Endodermal cell (in vitro differentiated cells): ENCODE data around the gene PRR18. TPM values are rescaled to one million over a fixed set of nuclear protein-coding genes. Genes with fewer than 3 reads are reported as not detected.

Source experiments
- DNase-seq: peaks from one replicate; pipeline ENCODE4 v3.0.0-alpha.2; 2017
- H3K27ac ChIP-seq: 2 replicates; pipeline ENCODE4 v1.5.1; 2013; ENCODE audit warnings: mild to moderate bottlenecking, low read depth, low read length, moderate library complexity
- H3K27me3 ChIP-seq: 2 replicates; pipeline ENCODE4 v1.6.1; 2013; ENCODE audit warnings: mild to moderate bottlenecking, low read length, moderate library complexity; ENCODE audit not compliant: insufficient read depth, control insufficient read depth, poor library complexity, severe bottlenecking
- H3K36me3 ChIP-seq: 2 replicates; pipeline ENCODE4 v1.7.0; 2013; ENCODE audit warnings: mild to moderate bottlenecking, low read length, moderate library complexity; ENCODE audit not compliant: control insufficient read depth, insufficient read depth
- H3K4me1 ChIP-seq: one replicate; pipeline ENCODE4 v1.7.0; 2013; ENCODE audit warnings: low read length; ENCODE audit not compliant: control insufficient read depth, insufficient read depth
- H3K4me3 ChIP-seq: 2 replicates; pipeline ENCODE4 v1.5.1; 2013; ENCODE audit warnings: mild to moderate bottlenecking, low read length, moderate library complexity
- H3K9ac ChIP-seq: 2 replicates; pipeline ENCODE4 v1.6.1; 2013; ENCODE audit warnings: mild to moderate bottlenecking, low read length, moderate library complexity; ENCODE audit not compliant: poor library complexity, severe bottlenecking; ENCODE audit errors: extremely low read depth
- H3K9me3 ChIP-seq: 2 replicates; pipeline ENCODE4 v1.6.1; 2013; ENCODE audit warnings: mild to moderate bottlenecking, low read length, moderate library complexity; ENCODE audit not compliant: control insufficient read depth
- H3K27ac Mint-ChIP-seq: 2 replicates; pipeline ENCODE4 v1.8.0; 2020; ENCODE audit warnings: mixed read lengths
- H3K27me3 Mint-ChIP-seq: 2 replicates; pipeline ENCODE4 v1.8.0; 2021; ENCODE audit warnings: mild to moderate bottlenecking, mixed read lengths; ENCODE audit not compliant: insufficient read depth
- H3K36me3 Mint-ChIP-seq: 2 replicates; pipeline ENCODE4 v1.8.0; 2020; ENCODE audit warnings: low read depth, mixed read lengths
- H3K4me1 Mint-ChIP-seq: 2 replicates; pipeline ENCODE4 v1.8.0; 2020; ENCODE audit warnings: mixed read lengths
- H3K4me3 Mint-ChIP-seq: 2 replicates; pipeline ENCODE4 v1.8.0; 2020; ENCODE audit warnings: mild to moderate bottlenecking, moderate library complexity, mixed read lengths
- H3K9me3 Mint-ChIP-seq: 2 replicates; pipeline ENCODE4 v1.8.0; 2020; ENCODE audit warnings: mild to moderate bottlenecking, mixed read lengths
- CTCF ChIP-seq: fragments of 200-600 bp; sonication (generic); conservative IDR thresholded peaks from 2 replicates; pipeline ENCODE4 v1.5.0; 2021; ENCODE audit warnings: antibody characterized with exemption, mild to moderate bottlenecking
- WGBS, 2 experiments: methylation state at CpG; one replicate each; pipeline versions ENCODE4 v1.1.5 to v1.1.7; 2013; ENCODE audit warnings: missing lambda C conversion rate in 2 of 2, mixed read lengths in 1 of 2; ENCODE audit not compliant: insufficient coverage in 1 of 2, insufficient read length in 1 of 2; 5-methylcytosine and 5-hydroxymethylcytosine counted together
- total RNA-seq, 2 donors: library from RNA; stranded (reverse); fragmentation: NEBNext Ultra II Directional in 1 of 2; extraction: Animal tissue kit (Norgen Biotek cat#: 25700) in 1 of 2; gene quantifications; 2 replicates in 1 of 2; 3 replicates in 1 of 2; pipeline ENCODE4 v1.2.1, GENCODE V29; 2021

The PRR18 gene
- total RNA-seq, 2 donors from 2014 or later: 0.09 to 0.42 TPM

GRCh38 chr6:166317261-166318212, 9.3 kb upstream of the PRR18 start:
- Mint-ChIP-seq H3K4me3 (no peak overlapping the region), H3K36me3 (peaks cover 16% of the 10 kb centered on the region), H3K4me1 (peaks cover 23% of the 10 kb centered on the region), H3K27me3 (peaks cover 1% of the 10 kb centered on the region), H3K27ac (no peak overlapping the region), H3K9me3 (no peaks in the 10 kb centered on the region)
- no peak for TF ChIP-seq CTCF
- H3K4me1 ChIP-seq: peaks cover 4% of the 10 kb centered on the region
- H3K36me3 ChIP-seq: peaks cover 26% of the 10 kb centered on the region
- WGBS, 2 experiments: 92 to 93% methylated on average over 17 to 19 of the region's 19 CpGs
- H3K27me3 ChIP-seq: no peaks in the 10 kb centered on the region
- H3K9me3 ChIP-seq: no peaks in the 10 kb centered on the region
- H3K27ac ChIP-seq: no peak overlapping the region
- H3K4me3 ChIP-seq: no peak overlapping the region
- DNase-seq: peak; percentile 45
- H3K9ac ChIP-seq: no peak overlapping the region

GRCh38 chr6:166315436-166315835, 7.2 kb upstream of the PRR18 start:
- Mint-ChIP-seq H3K4me1 (peaks cover 23% of the 10 kb centered on the region), H3K36me3 (peaks cover 5% of the 10 kb centered on the region), H3K27ac (no peak overlapping the region), H3K9me3 (no peaks in the 10 kb centered on the region), H3K4me3 (no peak overlapping the region), H3K27me3 (peaks cover 10% of the 10 kb centered on the region)
- no peak overlapping the region for H3K27ac ChIP-seq
- H3K36me3 ChIP-seq: peaks cover 8% of the 10 kb centered on the region
- H3K27me3 ChIP-seq: peaks cover 2% of the 10 kb centered on the region
- WGBS, 2 experiments: 90 to 99% methylated on average over 7 to 11 of the region's 11 CpGs
- H3K9me3 ChIP-seq: no peaks in the 10 kb centered on the region
- H3K4me3 ChIP-seq: no peak overlapping the region
- H3K4me1 ChIP-seq: peaks cover 4% of the 10 kb centered on the region
- DNase-seq: no peak
- no peak overlapping the region for H3K9ac ChIP-seq
- no peak for TF ChIP-seq CTCF

- Histone ChIP-seq H3K27ac (no peak overlapping the region), H3K9ac (no peak overlapping the region), H3K4me3 (no peak overlapping the region), H3K9me3 (no peaks in the 10 kb centered on the region), H3K4me1 (peaks cover 4% of the 10 kb centered on the region), H3K27me3 (peaks cover 12% of the 10 kb centered on the region), H3K36me3 (no peaks in the 10 kb centered on the region)
- Mint-ChIP-seq H3K9me3 (no peaks in the 10 kb centered on the region), H3K27me3 (peaks cover 19% of the 10 kb centered on the region), H3K27ac (no peak overlapping the region), H3K4me1 (peaks cover 23% of the 10 kb centered on the region), H3K4me3 (no peak overlapping the region), H3K36me3 (no peaks in the 10 kb centered on the region)
- no peak for DNase-seq
- 86 to 88% methylated on average over 4 to 8 of the region's 9 CpGs for WGBS, 2 experiments
- no peak for TF ChIP-seq CTCF
These were observed 6.3 kb upstream of the PRR18 start for GRCh38 chr6:166314454-166314853.
